HG03457 (cell line): ENCODE data around the gene STPG4.
"Not testable (repeated sequence)": the region's sequence is repeated elsewhere in the genome, so short reads cannot be mapped to it uniquely, and the experiment has no call there.

Source experiments
- ATAC-seq: cut with Tn5 transposase; IDR thresholded peaks from one replicate; pipeline ENCODE4 v1.9.1; 2021; ENCODE audit warnings: moderate number of reproducible peaks; ENCODE audit not compliant: unreplicated experiment

The STPG4 gene

DNA sequence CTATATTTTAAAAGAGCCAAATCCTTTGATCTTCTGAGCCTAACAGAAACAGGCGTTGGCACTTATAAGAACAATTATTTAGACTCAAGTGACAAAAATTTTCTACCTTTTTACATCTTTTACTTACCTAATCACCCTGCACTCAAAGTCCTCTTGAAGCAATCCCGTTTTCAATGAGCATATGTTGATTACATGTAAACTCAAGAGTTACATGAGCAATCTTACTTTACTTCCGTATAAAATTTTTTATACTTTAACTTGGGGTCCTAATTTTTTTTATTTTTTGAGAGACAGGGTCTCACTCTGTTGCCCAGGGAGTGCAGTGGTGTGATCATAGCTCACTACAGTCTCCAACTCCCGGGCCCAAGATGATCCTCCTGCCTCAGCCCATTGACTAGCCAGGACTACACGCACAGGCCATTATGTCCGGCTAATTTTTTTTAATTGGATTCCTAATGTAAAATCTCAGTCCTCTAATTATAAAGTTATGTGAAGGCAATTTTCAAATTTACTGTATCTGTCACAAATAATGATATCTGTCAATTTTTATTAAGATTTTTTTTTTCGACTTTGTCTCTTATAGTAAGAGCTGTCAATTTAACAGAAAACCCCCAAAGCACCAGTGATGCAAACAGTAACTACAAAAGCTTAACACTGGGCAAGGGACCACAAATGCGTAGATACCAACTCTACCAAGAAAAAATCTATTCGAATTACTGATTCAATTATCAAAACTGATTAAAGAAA is 19.1 kb upstream of the STPG4 start:
- no peak for ATAC-seq

DNA sequence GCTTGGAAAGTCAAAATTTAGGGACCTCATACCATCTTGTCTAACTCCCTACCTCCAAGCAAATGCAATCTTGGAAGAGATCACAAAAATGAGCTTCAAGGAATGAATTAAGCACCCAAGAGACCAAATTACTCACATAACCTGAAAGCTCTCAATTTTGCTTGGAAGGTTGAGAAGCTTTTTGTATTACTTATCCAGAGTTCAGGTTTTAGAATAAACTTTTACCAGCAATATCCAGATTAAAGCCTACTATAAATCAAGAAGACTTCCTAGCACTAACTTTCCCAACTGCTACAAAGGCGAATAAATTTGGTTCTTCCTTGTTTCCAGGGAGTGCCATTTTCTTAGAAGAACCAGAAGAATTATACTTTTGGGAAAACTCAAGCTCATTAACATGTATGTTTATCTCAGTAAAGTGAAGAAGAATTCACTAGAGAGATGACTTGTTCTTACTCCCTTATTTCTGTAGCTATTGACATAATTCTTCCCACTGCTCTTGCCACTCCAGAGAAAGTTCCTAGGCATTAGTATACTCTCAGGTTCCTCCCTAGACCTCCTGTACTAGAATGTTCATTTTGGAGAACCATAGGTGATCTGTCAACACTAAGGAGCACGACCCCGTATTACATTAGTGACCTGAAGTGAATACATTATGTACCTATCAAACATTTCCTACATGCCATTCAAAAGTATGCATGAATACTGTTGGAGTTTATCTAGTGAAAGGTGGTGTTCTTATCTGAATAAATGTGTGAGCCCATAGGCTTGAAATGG is 18.0 kb upstream of the STPG4 start:
- ATAC-seq: no peak

DNA sequence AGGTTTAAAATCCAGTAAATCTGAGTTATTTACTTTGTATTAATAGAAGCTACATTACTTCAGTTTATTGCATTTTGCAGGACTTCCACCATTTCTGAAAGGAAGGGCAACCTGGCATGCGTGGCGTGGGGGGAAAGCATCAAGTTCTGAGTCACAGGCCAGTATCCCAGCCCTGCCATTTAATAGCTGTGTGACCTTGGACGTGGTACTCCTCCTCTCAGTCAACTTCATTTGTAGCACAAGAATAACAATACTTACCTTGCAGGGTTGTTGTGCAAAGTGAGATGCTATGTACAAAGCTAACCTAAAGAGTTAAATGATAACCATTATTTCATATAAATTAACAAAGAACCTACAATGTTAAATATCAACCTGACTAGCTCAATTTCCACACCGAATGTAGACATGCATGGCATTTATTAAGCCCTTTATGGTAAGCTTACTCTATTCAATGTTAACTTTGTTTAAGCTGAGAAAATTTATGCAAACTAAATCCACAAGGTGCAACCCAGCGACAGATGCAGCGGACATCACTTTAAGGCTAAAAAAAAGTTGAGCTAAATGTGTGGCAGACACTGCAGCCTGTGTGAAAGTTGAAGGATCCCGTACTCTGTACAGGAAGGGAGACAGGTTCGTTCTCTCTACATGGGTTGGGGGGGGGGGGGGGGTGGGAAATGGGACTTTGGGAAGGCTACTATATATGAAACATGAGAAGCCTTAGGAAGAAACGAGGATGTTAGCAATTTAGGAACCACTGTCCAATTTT is 17.2 kb upstream of the STPG4 start:
- ATAC-seq: no peak

DNA sequence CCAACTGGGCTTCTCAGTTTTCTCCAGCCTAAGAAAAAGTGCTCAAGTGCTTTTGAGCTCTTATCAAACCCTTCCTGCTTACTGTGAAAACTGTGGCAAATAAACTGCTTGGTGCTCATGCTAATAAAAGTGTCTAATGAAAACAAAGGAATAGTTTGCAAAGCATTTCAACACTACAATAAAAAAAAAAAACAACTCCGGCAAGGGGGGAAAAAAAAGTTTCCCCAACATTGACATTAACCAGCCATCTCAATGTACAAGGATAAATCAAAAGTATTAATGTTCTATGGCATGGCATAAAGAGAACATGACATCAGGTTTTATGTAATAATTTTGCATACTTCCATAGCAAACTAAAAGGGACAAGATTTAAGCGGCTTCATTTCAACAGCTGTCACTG is 14.7 kb upstream of the STPG4 start:
- no peak for ATAC-seq

DNA sequence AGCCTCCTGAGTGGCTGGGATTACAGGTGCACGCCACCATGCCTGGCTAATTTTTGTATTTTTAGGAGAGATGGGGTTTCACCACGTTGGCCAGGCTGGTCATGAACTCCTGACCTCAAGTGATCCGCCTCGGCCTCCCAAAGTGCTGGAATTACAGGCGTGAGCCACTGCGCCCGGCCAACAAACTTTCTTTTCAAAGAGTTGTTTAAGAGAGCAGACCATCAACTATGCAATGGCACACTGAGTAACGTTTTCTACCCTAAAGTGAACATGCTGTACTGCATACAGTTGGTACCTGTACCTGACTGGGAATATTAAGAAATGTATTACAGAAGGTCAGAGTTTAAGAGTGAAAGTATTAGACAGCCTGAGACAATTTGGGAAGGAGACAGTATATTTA is 13.8 kb upstream of the STPG4 start:
- ATAC-seq: not testable (repeated sequence)

DNA sequence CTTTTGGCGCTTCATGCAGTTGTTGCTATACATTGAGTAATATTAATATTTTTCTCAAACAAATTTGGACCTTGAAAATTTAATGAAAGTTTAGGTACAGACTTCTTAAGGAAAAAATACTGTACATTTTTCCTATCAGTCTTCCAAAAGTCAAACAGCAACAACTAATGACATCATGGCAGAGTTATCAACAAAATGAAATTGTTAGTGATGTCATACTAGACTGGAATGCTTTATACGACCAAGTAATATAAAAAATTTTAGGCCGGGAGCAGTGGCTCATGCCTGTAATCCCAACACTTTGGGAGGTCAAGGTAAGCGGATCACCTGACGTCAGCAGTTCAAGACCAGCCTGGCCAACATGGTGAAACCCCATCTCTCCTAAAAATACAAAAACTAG is 12.0 kb upstream of the STPG4 start:
- ATAC-seq: no peak

DNA sequence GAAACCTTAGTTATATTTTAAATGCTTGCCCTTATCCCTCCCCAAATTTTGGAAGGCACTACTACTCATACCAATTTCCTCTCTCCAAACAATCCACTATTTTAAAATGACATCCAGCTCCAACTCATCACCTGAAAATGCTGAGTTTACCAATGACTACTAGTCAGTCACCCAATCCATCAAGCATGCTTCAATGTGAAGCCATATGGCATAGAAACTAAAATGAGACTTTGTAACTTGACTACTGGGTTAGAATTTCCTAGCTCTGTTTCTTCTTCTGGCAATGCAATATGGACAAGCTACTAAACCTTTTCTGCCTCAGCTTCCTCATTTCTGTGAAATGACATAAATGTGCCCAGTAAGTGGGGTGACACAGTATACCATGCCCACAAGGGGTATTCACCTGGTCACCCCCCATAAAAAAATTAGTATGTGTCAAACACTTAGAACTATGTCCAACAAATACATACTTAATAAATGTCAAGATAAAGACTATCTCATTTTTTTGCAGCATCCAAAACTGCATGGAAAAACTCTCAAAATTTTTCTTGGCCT is 10.0 kb upstream of the STPG4 start:
- ATAC-seq: no peak

DNA sequence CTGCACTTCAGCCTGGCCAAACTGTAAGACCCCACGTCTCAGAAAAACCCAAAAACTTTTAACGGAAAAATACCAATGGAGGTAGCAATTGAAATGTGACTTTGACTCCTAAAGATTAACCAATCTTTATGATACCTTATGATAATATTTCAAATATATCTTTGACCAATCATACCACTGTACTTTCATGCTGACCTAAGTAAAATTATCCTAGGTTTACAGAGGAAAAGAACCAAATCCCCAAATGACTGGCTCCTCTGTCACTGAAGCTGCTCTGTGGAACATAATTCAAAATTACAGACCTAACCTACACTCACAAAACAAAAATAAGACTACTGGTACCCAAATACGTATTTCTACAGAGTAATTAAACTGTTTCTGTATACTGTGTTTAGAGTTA is 7.7 kb upstream of the STPG4 start:
- no peak for ATAC-seq

DNA sequence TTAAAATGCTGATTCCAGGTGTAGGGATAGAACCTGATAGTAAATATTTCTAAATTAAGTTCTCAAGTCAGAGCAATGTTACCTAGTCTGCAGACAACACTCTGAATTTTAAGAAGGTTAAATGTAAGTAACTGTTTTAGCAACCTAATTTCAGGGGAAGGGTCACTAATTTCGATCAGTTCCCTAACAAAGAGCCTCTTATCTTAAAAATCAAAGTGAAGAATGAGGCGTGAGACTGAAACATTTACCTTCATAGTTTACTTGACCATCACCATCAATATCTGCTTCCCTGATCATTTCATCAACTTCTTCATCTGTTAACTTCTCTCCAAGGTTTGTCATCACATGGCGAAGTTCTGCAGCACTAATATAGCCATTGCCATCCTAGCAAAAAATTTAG is 6.4 kb upstream of the STPG4 start:
- no peak for ATAC-seq

DNA sequence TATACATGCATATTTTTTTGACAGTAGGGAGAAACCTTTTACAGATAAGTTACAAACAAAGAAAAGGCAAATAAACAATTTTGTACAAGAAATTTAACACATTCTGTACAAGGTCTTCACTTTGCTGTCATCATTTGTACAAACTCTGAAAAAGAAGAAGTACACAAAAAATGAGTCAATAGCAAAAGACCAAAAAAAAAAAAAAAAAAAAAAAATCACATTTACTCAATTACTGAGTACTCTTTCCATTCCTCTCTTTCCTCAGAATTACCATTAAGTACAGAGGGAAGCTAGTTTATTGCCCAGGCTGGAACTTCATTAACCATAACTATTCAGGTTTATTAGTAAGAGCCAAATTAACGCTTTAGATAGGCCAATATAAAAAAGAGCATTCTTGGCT is 5.6 kb upstream of the STPG4 start:
- ATAC-seq: no peak

DNA sequence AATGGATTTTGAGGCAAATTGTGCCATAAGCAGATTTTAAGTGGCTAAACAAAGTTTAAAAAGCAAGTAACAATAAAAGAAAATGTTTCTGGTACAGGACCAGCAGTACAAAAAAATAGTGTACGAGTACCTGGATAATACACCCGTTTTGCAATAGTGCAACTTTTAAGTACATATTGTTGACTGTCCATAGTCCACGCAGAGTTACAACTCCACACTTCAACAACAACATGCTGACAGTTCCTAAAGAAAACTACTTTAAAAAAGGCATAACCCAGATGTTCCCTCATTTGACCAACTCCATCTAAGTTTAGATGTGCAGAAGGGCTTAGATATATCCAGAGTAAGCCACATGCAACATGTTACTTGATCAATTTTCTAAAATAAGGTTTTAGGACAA is 5.1 kb upstream of the STPG4 start:
- ATAC-seq: no peak

DNA sequence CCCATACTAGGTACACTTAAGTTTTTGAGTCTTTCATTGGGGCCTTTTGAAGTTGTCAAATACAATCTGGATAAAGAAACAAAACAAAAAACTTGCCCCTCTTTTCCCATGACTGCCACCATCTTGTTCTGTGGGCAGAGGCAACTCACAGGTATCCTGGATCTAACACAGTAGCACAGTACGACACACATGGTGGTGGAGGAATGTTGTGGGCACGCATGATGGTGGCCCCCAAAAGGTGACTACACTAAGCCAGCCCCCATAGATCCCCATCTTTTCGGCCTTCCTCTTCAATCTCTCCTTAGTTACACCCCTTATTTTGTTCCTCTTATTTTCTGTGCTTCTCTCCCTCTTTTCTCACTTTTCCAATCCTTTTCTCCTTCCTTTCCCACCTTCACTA is 4.5 kb upstream of the STPG4 start:
- no peak for ATAC-seq

DNA sequence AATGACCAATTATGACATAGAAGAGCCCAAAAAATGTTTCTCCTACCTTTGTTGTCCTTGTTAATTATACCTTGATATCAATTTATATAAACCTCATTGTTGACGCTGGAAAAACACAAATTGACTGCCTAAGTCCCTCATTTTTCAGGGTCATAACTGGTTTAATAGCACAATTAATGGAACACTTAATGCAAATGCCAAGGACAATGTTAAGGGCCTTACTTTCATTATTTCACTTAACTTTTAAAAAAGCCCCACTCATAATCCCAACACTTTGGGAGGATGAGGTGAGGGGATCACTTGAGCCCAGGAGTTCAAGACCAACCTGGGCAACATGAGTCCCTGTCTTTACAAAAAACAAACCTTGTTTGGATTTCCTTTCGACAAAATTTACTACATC is 3.5 kb upstream of the STPG4 start:
- no peak for ATAC-seq

DNA sequence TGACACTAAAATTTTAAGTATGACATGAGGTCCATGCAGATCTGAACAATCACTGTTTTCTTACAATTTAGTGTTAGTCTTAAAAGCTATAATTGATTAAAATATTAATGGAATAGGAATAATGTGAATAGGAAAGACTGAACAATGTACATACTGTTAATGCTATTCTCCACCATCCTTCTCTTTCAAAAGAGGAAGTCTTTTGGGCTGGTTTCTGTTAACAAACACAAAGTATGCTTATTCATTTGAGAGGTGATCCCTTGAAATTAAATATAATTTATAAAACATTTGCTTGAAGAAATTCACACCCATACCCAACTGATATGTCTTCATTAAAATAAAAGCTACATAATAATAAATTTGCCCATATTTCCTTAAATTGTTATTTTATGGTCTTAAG is 2.3 kb downstream of the STPG4 start:
- ATAC-seq: no peak

DNA sequence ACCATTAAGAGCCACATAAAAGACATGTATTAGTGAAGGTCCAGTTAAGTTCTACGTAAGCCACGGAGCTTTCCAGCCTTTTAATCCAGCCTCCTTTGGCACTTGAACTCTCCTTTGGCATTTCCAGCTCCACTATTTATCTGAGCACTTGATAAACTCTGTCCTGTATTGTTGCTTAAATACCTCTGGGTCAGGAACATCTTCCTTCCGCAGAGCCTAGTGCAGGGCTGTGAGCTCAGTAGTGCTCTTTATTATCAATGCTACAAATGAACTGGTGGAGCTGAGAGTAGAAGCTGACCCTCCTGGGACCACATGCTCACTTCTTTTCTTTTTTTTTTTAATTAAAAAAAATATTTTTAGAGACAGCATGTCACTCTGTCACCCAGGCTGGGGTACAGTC is 4.9 kb downstream of the STPG4 start:
- no peak for ATAC-seq

DNA sequence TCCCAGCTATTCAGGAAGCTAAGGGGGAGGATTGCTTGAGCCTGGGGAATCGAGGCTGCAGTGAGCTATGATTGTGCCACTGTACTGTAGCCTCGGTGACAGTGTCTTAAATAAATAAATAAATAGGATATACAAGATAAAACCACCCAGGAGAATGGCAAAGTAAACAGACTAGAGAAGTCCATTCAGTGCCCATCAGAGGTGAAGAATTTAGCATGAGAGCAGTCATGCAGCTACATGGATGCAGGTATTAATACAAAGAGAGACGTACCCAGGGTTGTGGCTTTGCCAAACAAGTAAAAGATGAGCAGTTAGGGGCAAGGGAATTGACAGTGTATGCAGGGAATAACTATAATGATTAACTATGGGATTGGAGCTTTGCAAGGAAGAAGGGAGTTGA is 8.1 kb downstream of the STPG4 start:
- ATAC-seq: no peak

DNA sequence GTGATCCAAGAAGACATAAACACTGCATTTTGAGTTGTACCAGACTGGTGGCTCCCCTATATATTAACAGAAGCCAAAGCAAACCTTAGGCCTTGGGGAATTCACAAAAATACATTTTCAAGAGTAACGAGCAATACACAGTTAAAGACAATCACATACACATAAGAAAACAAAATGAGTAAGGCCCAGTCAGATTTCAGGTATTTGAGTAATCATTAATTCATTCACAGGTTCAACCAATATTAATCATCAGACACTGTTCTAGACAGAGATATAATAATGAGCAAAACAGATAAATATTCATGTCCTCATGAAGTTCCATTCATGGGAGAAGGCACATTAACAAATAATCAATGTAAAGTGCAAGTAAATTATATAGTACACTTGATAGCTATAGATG is 9.6 kb downstream of the STPG4 start:
- no peak for ATAC-seq

DNA sequence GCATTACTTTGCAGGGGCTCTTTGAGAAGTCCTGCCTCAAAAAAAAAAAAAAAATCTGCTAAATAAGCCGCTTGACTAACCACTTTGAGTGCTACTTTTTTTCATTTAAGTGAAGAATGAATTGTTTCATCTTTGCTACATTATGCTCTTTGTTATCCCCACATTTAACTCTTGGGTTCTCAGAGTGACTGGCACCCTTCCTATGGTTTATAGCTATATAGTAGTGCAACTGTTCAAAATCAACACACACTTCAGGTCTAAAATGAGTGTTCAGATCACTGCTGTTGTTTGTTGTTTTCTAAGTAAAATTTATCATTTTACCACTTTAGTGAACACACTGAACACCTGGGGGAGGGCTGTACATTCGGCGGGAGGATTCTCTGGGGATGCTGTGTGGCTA is 13.6 kb downstream of the STPG4 start:
- ATAC-seq: no peak

DNA sequence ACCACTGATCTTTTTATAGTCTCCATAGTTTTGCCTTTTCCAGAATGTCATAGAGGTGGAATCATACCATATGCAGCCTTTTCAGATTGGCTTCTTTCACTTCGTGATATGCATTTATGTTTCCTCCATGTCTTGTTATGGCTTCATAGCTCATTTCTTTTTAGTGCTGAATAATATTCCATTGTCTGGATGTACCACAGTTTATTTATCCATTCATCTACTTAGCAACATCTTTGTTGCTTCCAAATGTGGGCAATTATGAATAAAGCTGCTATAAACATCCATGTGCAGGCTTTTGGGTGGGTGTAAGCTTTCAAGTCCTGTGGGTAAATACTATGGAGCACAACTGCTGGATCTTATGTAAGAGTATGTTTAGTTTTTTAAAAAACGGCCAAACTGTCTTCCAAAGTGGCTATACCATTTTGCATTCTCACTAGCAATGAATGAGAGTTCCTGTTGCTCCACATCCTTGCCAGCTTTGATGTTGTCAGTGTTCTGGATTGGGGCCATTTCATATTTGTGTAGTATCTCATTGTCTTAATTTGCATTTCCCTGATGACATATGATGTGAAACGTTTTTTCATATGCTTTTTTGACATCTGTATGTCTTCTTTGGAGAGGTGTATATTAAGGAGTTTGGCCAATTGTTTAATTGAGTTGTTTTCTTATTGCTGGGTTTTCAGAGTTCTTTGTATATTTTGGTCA is 20.6 kb downstream of the STPG4 start:
- ATAC-seq: no peak

DNA sequence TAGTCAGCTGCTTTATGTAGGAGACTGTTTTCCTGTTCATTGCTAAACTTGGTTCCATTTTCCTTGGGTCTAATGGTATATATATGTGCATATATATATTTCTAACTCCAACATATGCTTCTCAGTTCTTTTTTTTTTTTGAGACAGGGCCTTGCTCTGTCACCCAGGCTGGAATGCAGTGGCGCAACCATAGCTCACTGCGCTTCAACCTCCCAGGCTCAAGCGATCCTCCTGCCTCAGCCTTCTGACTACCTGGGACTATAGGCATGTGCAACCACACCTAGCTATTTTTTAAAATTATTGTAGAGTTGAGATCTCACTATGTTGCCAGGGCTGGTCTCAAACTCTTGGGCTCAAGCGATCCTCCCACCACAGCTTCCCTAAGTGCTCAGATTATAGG is 22.1 kb downstream of the STPG4 start:
- ATAC-seq: no peak

DNA sequence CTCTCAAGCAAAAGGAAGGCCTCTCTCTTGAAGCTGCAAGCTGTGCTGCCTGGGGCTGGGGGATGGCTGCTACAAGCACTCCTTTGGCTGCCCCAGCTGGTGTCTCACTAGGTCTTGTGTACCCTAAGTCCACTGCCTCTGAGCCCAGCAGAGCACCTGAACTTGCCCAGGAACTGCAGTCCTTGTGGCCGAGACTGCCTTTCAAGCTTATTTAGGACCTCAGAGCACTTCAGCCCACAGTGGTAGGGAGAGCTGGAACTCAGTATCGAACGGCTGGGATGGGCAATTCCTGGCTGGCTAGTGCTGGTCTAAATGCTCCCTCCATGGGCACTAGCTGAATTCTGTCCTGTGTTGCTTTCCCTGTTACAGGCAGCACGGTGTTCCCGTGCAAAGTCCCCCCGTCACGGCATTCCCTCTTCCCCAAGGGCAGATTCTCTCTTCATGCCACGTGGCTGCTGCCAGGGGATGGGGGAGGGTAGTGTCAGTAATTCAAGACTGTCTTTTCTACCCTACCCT is 25.9 kb downstream of the STPG4 start:
- ATAC-seq: no peak
